Sigmoid colon (tissue), 7 donors: ENCODE data around the gene SPATC1L. TPM values are rescaled to one million over a fixed set of nuclear protein-coding genes. Genes with fewer than 3 reads are reported as not detected.

Experiments
- DNase-seq: peaks from one replicate; pipeline ENCODE4 v3.0.0-alpha.2; 2019
- H3K27ac ChIP-seq, 4 donors: fragments of 200-600 bp; sonication (generic); one replicate each; pipeline ENCODE4 v1.5.1; 2016 to 2019; ENCODE audit warnings: mild to moderate bottlenecking in 1 of 4
- H3K27me3 ChIP-seq, 3 donors: fragments of 200-600 bp; sonication (generic); one replicate each; pipeline ENCODE4 v1.5.1; 2019; ENCODE audit warnings: mild to moderate bottlenecking in 1 of 3
- H3K36me3 ChIP-seq, 4 donors: fragments of 200-600 bp; sonication (generic); one replicate each; pipeline ENCODE4 v1.5.1; 2016 to 2019
- H3K4me1 ChIP-seq, 4 donors: fragments of 200-600 bp; sonication (generic); one replicate each; pipeline ENCODE4 v1.5.1; 2017 to 2019
- H3K4me3 ChIP-seq, 4 donors: fragments of 200-600 bp; sonication (generic); one replicate each; pipeline ENCODE4 v1.5.1; 2017 to 2019; ENCODE audit warnings: mild to moderate bottlenecking in 2 of 4, moderate library complexity in 1 of 4
- H3K9me3 ChIP-seq, 4 donors: fragments of 200-600 bp in 3 of 4; sonication (generic) in 3 of 4; one replicate each; pipeline versions ENCODE4 v1.5.1 to v1.6.1; 2013 to 2019
- EP300 ChIP-seq, 4 donors: sonication (generic); formaldehyde crosslinking; IDR thresholded peaks; one replicate each; pipeline ENCODE4 v1.6.1; 2017; ENCODE audit warnings: antibody characterized with exemption in 4 of 4
- POLR2A ChIP-seq, 2 donors: fragments of 450-650 bp; IDR thresholded peaks; one replicate each; pipeline ENCODE4 v1.6.1; 2016; ENCODE audit warnings: antibody characterized with exemption in 2 of 2, mild to moderate bottlenecking in 2 of 2, moderate library complexity in 2 of 2
- POLR2AphosphoS5 ChIP-seq, 4 donors: sonication (generic); formaldehyde crosslinking; IDR thresholded peaks; one replicate each; pipeline ENCODE4 v1.6.1; 2017; ENCODE audit warnings: antibody characterized with exemption in 4 of 4
- WGBS, 2 donors: extraction: QIAGEN DNeasy Blood & Tissue Kit; methylation state at CpG; one replicate each; pipeline ENCODE4 v1.1.7; 2013; 5-methylcytosine and 5-hydroxymethylcytosine counted together
- intact Hi-C: fragments of 100-400 bp; cut with DNase I; formaldehyde crosslinking; loops from one replicate; pipeline ENCODE4 v1.15.1; 2023
- polyA plus RNA-seq, 3 donors: library from polyadenylated mRNA; stranded (reverse); fragments of 200-250 nt; gene quantifications; one replicate each; pipeline ENCODE4 v1.2.3, GENCODE V29; 2013
- total RNA-seq, 4 donors: library from RNA; depleted of rRNA; stranded (reverse); fragments of >200 nt; gene quantifications; one replicate each; pipeline ENCODE4 v1.1.0, GENCODE V29; 2016
- TF ChIP-seq, protein P1 (sequence below), 4 experiments: fragments of 450-650 bp in 3 of 4; fragments of 200-600 bp in 1 of 4; IDR thresholded peaks; one replicate each; pipeline ENCODE4 v1.5.1; 2016 to 2019; ENCODE audit warnings: antibody characterized with exemption in 4 of 4, mild to moderate bottlenecking in 3 of 4, moderate library complexity in 2 of 4
- donor health status: healthy with polysubstance abuse.
- donor health status: Bipolar disorder and iron deficiency.
- donor health status: healthy.

The SPATC1L gene
- total and polyA plus RNA-seq, 7 donors: 0.95 to 18.3 (median 7.8) TPM

DNA sequence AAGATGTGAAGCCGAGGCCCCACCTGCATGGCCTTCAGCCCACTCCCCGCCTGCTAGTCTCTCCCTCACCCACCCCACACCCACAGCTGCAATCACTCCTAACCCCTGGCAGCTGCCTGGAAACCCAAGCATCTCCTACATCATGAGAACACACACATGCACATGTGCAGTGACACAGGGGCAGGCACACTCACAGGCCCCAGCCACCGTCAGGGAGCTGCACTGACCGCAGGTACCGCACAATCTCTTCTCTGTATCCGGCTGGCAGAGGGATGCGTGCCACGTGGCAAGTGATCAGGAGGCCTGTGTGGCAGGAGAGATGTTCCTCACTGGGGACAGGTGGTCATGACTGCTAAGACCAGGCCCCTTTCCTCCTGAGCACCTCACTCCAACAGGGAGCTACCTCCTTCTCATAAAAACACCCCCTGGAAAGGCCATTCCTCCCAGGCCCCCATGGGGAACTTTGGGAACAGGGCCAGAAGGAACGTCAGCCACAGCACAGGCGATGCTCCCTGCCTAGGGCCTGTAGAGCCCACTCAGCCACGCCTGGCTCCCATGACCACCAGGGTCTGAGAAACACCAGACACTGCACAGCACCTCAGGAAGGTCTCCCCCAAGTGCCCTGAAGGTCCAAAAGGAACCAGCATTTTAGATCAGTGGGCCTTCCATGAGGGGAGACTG, 38.3 kb upstream of the SPATC1L start:
- peak; percentile 58 for DNase-seq
- TF ChIP-seq POLR2AphosphoS5 (IDR thresholded peaks at IDR 0.05): no peak
- TF ChIP-seq EP300 (IDR thresholded peaks at IDR 0.05): no peak
- TF ChIP-seq, protein P1, sequence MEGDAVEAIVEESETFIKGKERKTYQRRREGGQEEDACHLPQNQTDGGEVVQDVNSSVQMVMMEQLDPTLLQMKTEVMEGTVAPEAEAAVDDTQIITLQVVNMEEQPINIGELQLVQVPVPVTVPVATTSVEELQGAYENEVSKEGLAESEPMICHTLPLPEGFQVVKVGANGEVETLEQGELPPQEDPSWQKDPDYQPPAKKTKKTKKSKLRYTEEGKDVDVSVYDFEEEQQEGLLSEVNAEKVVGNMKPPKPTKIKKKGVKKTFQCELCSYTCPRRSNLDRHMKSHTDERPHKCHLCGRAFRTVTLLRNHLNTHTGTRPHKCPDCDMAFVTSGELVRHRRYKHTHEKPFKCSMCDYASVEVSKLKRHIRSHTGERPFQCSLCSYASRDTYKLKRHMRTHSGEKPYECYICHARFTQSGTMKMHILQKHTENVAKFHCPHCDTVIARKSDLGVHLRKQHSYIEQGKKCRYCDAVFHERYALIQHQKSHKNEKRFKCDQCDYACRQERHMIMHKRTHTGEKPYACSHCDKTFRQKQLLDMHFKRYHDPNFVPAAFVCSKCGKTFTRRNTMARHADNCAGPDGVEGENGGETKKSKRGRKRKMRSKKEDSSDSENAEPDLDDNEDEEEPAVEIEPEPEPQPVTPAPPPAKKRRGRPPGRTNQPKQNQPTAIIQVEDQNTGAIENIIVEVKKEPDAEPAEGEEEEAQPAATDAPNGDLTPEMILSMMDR (IDR thresholded peaks at IDR 0.05): no peak
- no peak for TF ChIP-seq POLR2A (IDR thresholded peaks at IDR 0.05)
- intact Hi-C loops: no loop called here
- no peak overlapping the region for H3K27ac ChIP-seq
- peaks cover 0 to 50% (median 25%) of the 10 kb centered on the region in 4 donors for H3K36me3 ChIP-seq
- no peaks in the 10 kb centered on the region for H3K27me3 ChIP-seq
- H3K4me1 ChIP-seq: peaks cover 0 to 24% (median 17%) of the 10 kb centered on the region in 4 donors
- H3K9me3 ChIP-seq: no peaks in the 10 kb centered on the region
- WGBS, 2 donors: 89 to 92% methylated on average over 11 of the region's 11 CpGs
- no peak overlapping the region for H3K4me3 ChIP-seq

DNA sequence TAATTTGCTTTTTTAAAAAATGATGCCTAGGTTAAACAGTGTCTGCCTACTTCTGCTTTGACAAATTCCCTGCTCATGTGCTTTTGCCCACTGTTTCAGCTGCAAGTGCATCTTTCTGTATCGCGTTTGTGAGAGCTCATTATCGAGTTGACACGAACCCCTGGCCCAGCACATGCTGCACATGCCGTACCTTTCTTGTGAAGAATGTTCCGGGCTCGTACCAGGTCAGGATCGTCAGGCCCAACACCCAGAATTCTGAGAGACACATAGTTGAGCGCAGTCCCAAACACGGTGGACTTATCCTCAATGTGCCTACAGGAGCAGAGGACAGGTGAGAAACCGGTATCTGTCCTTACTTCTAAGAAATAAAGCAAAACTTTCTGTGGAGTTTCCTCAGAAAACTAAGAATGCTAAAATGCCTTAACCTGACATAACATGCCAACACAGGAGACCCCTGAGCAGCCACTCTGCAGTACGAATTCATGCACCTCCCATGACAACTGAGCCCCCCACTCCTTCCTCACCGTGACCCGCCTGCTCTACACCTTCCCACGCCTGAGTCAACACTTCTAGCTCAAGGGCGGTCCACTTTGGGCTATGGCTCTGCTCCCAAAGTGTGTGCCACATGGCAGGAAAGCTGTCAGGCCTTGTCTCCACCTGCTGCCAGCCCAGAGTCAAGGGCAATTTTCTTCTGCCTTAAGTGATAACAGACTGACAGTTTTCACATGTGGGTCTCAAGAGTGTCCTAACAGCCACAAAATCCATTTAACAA, 37.6 kb upstream of the SPATC1L start:
- no peak for TF ChIP-seq POLR2A (IDR thresholded peaks at IDR 0.05)
- TF ChIP-seq, protein P1 (IDR thresholded peaks at IDR 0.05): no peak
- TF ChIP-seq POLR2AphosphoS5 (IDR thresholded peaks at IDR 0.05): no peak
- no peak for TF ChIP-seq EP300 (IDR thresholded peaks at IDR 0.05)
- peak; percentile 55 for DNase-seq
- peaks cover 0 to 54% (median 25%) of the 10 kb centered on the region in 4 donors for H3K36me3 ChIP-seq
- no peak overlapping the region for H3K27ac ChIP-seq
- intact Hi-C loops: no loop called here
- H3K27me3 ChIP-seq: no peaks in the 10 kb centered on the region
- no peak overlapping the region for H3K4me3 ChIP-seq
- H3K4me1 ChIP-seq: peaks cover 0 to 16% (median 9%) of the 10 kb centered on the region in 4 donors
- WGBS, 2 donors: 84 to 89% methylated on average over 16 of the region's 16 CpGs
- H3K9me3 ChIP-seq: no peaks in the 10 kb centered on the region

DNA sequence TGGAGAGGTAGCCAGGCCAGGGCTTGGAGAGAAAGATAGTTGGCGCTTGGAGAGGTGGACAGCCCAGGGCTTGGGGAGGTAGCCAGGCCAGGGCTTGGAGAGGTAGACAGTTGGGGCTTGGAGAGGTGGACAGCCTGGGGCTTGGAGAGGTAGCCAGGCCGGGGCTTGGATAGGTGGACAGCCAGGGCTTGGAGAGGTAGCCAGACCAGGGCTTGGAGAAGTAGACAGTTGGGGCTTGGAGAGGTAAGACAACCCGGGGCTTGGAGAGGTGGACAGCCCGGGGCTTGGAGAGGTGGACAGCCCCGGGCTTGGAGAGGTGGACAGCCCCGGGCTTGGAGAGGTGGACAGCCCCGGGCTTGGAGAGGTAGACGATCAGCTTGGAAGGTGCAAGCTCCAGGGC, 36.6 kb upstream of the SPATC1L start:
- Histone ChIP-seq H3K27ac (no peak overlapping the region), H3K9me3 (no peaks in the 10 kb centered on the region), H3K36me3 (peaks cover 0 to 63% (median 34%) of the 10 kb centered on the region in 4 donors), H3K27me3 (no peaks in the 10 kb centered on the region), H3K4me3 (no peak overlapping the region), H3K4me1 (peaks cover 0 to 6% (median 3%) of the 10 kb centered on the region in 4 donors)
- 94% methylated on average over 8 of the region's 8 CpGs for WGBS, 2 donors
- peak; percentile 50 for DNase-seq
- TF ChIP-seq POLR2AphosphoS5 (IDR thresholded peaks at IDR 0.05) (no peak), POLR2A (IDR thresholded peaks at IDR 0.05) (no peak), EP300 (IDR thresholded peaks at IDR 0.05) (no peak)
- TF ChIP-seq, protein P1 (IDR thresholded peaks at IDR 0.05): no peak
- intact Hi-C loops: no loop called here

DNA sequence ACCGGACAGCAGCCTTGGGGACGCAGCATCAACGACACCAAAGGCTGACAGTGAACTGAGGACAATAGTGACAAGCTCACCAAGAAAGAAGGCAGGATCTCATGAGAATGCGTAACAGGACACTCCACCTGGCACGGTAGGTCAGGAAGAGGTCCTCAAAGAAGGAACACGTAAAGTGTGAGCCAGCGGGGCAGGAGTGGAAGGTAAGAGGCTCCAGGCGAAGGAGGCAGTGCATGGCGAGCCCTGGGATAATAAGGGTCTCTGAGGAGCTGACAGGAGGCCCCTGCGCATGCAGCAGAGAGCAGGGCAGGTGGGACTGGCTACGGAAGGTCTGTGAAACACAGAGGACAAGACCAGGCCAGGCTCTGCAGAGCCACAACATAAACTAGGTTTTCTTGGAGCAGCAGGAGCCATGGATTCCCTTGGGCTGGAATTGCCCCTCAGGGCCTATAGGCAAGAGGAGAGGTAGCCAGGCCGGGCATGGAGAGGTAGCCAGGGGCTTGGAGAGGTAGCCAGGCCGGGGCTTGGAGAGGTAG, 36.1 kb upstream of the SPATC1L start:
- intact Hi-C loops: no loop called here
- TF ChIP-seq POLR2A (IDR thresholded peaks at IDR 0.05) (no peak), EP300 (IDR thresholded peaks at IDR 0.05) (no peak)

More for the DNA sequence above, 36.1 kb upstream of the SPATC1L start:
- no peak overlapping the region for H3K4me3 ChIP-seq
- H3K27me3 ChIP-seq: no peaks in the 10 kb centered on the region
- H3K4me1 ChIP-seq: peaks cover 0 to 4% (median under 1%) of the 10 kb centered on the region in 4 donors
- H3K36me3 ChIP-seq: peaks cover 0 to 68% (median 36%) of the 10 kb centered on the region in 4 donors
- no peak overlapping the region for H3K27ac ChIP-seq
- H3K9me3 ChIP-seq: no peaks in the 10 kb centered on the region
- 95% methylated on average over 13 of the region's 13 CpGs for WGBS, 2 donors
- peak; percentile 56 for DNase-seq
